ENCODE measurements around the gene PLEKHA5.

The PLEKHA5 gene

DNA sequence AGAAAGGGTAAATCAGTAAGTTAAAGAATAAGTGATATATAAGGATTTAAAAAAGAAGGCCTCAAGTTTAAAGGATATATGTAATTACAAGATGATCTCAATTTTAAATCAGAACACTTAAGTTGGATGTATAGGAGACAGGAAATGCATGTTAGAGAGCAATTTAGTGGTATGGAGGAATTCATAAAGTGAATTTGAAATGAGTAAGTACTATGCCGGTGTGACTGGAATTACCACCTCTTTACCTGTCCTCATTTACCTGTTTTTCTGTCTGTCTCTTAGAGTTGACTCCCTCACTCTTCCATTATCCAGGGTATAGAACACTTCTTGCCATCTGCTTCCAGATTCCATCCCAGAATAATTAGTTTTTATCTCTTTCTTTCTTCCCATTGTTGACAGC, 73.5 kb downstream of the PLEKHA5 start:
- H3K4me3 ChIP-seq (ENCODE audit: low read depth, low read length) = no peak overlapping the region
- in situ Hi-C loops (cut with HindIII; ENCODE audit: low sequenced_read_pairs) = no loop called here
- no peak for DNase-seq (ENCODE audit: low read depth)
- TF ChIP-seq, protein P1, sequence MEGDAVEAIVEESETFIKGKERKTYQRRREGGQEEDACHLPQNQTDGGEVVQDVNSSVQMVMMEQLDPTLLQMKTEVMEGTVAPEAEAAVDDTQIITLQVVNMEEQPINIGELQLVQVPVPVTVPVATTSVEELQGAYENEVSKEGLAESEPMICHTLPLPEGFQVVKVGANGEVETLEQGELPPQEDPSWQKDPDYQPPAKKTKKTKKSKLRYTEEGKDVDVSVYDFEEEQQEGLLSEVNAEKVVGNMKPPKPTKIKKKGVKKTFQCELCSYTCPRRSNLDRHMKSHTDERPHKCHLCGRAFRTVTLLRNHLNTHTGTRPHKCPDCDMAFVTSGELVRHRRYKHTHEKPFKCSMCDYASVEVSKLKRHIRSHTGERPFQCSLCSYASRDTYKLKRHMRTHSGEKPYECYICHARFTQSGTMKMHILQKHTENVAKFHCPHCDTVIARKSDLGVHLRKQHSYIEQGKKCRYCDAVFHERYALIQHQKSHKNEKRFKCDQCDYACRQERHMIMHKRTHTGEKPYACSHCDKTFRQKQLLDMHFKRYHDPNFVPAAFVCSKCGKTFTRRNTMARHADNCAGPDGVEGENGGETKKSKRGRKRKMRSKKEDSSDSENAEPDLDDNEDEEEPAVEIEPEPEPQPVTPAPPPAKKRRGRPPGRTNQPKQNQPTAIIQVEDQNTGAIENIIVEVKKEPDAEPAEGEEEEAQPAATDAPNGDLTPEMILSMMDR (IDR thresholded peaks at IDR 0.05; ENCODE audit: low read depth, low read length, missing control alignments) = no peak

DNA sequence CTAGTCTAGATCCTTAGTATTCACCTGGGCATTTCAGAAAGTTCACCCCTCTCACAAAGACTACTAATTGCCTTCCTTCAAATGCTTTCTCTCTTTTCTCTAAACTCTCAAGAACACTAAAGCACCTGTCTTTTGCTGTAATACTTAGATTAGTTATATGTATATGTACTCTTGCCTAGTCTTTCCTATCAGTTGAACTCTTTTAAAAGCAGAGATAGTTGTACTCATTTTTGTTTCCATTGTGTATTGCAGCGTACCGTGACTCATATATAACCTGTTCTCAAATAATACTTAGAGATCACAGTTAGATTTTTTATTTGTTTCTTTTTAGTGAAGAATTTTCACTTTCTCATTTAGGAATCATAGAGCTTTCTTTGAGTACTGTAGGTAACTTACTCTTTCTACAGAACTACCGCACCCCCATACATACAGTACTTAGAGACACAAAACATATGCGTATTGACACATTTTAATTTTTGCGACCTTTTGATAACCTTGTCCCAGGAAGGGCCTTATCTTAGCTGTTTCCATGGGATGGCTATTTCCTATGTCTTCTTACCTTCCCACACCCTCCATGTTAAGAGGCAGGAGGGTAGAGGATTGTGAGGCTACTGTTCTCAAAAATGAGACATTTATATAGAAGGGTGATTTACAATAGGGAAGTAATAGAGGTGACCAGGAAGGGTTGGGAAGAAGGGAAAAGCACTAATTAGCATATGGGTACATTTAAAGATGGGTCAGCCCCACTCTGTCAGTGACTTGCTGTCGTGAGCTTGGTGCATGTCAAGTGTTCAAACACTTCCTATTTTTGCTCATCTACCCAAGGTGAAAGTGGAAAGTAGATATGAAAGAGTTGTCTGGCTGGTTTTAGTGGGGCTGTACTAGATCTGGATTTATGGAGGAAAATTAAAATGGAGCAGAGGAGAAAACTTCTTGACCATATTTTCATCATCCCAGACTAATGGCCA, 74.3 kb downstream of the PLEKHA5 start:
- no peak for DNase-seq (ENCODE audit: low read depth)
- no peak overlapping the region for H3K4me3 ChIP-seq (ENCODE audit: low read depth, low read length)
- TF ChIP-seq, protein P1 (IDR thresholded peaks at IDR 0.05; ENCODE audit: low read depth, low read length, missing control alignments) = no peak
- in situ Hi-C loops (cut with HindIII; ENCODE audit: low sequenced_read_pairs) = no loop called here

DNA sequence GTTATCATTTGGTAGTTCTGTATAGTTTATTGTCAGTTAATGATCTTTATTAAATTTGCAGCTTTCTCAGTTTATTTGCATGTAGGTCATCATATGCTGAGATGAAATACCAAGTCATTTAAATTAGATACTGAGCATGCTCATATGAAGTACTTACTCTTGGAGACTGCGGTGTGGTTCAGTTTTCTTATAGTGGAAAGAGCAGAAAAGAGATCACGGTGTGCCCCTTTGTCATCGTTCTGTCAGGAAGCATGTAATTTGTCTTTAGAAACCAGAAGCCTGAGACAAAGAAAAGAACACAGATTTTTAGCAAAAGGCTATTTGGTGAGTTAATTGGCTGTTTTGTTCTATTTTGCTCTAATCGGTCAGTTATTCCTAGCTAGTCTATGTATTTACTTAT, 75.6 kb downstream of the PLEKHA5 start:
- TF ChIP-seq, protein P1 (IDR thresholded peaks at IDR 0.05; ENCODE audit: low read depth, low read length, missing control alignments) = no peak
- peak overlapping the region; percentile 4 for H3K4me3 ChIP-seq (ENCODE audit: low read depth, low read length)
- no peak for DNase-seq (ENCODE audit: low read depth)
- in situ Hi-C loops (cut with HindIII; ENCODE audit: low sequenced_read_pairs) = no loop called here

GRCh38 chr12:19206493-19207077, 77.1 kb downstream of the PLEKHA5 start:
- TF ChIP-seq, protein P1 (IDR thresholded peaks at IDR 0.05; ENCODE audit: low read depth, low read length, missing control alignments) = no peak
- no peak overlapping the region for H3K4me3 ChIP-seq (ENCODE audit: low read depth, low read length)
- in situ Hi-C loops (cut with HindIII; ENCODE audit: low sequenced_read_pairs) = no loop called here
- DNase-seq (ENCODE audit: low read depth) = no peak

GRCh38 chr12:19208456-19208855, 78.9 kb downstream of the PLEKHA5 start:
- DNase-seq (ENCODE audit: low read depth) = no peak
- no peak overlapping the region for H3K4me3 ChIP-seq (ENCODE audit: low read depth, low read length)
- in situ Hi-C loops (cut with HindIII; ENCODE audit: low sequenced_read_pairs) = no loop called here
- TF ChIP-seq, protein P1 (IDR thresholded peaks at IDR 0.05; ENCODE audit: low read depth, low read length, missing control alignments) = no peak

- in situ Hi-C loops (cut with HindIII; ENCODE audit: low sequenced_read_pairs) = no loop called here
- H3K4me3 ChIP-seq (ENCODE audit: low read depth, low read length) = no peak overlapping the region
- TF ChIP-seq, protein P1 (IDR thresholded peaks at IDR 0.05; ENCODE audit: low read depth, low read length, missing control alignments) = no peak
- DNase-seq (ENCODE audit: low read depth) = no peak
These were observed 80.1 kb downstream of the PLEKHA5 start for GRCh38 chr12:19209661-19210060.

Measured in astrocyte of the cerebellum (primary cell).